ENCODE results near the gene KCNE4.

KCNE4 gene

GRCh38 chr2:223088866-223089265, 36.9 kb downstream of the KCNE4 start:
- no peak for DNase-seq

- no peak for DNase-seq
Observed at GRCh38 chr2:223090039-223090438, 38.0 kb downstream of the KCNE4 start.

- no peak for DNase-seq
Observed at GRCh38 chr2:223090540-223091235, 38.7 kb downstream of the KCNE4 start.

DNA sequence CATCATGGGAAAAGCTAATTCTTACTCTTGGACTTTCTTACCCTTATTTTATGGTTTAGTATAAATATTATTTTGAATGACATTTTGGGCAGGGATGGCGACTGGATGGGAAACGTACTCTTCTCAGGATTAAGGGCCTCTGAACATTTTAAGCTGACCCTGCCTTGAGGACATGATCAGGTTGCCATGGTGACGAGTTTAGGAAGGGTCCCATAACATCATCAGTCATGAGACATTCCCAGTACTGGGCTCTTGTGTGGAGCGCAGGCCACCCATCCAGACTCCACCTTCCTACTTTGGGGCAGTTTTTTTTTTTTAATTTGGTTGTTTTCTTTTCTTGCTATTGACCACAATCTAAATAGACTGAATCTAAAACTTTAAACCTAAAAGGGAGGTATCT, 40.7 kb downstream of the KCNE4 start:
- DNase-seq: no peak

- DNase-seq: no peak
Observed at GRCh38 chr2:223093436-223094241, 41.6 kb downstream of the KCNE4 start.

- DNase-seq: no peak
Observed at GRCh38 chr2:223095207-223095606, 43.2 kb downstream of the KCNE4 start.

DNA sequence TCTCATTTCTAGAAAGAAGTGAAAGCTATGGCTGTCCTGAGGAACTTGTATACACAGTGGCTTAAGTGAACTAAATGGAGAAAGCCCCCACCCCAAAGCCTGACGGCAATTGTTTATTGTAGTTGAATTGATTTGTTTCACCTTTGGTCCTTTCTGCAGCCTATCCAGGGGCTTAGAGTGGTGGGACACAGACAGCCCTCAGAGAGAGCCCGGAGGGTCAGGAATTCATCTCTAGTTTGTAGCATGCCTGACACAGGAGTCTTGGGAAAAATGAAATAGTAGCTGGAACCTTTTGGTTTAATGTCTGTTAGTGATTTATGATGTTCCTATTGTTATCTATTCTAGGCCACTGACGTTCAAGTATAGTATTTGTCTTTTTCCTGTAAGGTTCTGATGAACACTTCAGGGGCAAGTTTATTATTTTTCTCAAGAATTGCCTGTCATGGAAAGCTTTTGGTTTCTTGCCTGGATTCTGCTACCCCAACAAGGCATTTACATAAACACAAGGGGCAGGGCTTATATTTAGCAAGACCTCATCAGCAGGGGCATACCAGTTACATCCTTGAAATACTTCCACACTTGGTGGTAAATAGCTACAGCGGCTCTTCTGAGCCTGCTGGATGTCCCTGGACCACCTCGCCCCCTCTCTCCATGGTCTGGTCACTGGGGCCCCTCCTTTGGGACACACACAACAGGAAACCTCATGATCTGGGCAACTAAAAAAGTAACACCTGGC, 44.4 kb downstream of the KCNE4 start:
- no peak for DNase-seq

- DNase-seq: no peak
Observed at GRCh38 chr2:223097888-223098383, 45.9 kb downstream of the KCNE4 start.

GRCh38 chr2:223099561-223099960, 47.6 kb downstream of the KCNE4 start:
- no peak for DNase-seq

DNA sequence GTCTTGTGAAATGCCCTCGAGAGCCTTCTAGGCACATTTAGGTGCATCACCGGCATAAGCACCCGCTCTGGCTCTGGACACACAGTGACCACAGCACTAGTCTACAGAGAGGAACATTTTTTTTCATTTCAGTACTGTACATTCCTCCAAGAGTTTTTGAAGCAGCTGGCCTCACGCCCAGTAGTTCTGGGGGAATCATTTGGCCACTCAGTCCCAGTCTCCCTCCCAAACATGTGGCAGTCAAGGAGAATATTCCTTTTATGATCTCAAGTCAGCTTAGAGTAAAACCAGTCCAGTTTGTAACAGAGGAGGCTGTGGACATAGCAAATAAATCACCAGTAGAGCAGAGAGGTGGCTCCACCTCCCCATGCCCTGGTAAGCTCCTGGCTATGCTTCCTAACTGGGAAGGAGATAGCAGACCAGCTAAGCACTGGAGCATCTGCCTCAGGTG, 48.1 kb downstream of the KCNE4 start:
- DNase-seq: no peak

DNA sequence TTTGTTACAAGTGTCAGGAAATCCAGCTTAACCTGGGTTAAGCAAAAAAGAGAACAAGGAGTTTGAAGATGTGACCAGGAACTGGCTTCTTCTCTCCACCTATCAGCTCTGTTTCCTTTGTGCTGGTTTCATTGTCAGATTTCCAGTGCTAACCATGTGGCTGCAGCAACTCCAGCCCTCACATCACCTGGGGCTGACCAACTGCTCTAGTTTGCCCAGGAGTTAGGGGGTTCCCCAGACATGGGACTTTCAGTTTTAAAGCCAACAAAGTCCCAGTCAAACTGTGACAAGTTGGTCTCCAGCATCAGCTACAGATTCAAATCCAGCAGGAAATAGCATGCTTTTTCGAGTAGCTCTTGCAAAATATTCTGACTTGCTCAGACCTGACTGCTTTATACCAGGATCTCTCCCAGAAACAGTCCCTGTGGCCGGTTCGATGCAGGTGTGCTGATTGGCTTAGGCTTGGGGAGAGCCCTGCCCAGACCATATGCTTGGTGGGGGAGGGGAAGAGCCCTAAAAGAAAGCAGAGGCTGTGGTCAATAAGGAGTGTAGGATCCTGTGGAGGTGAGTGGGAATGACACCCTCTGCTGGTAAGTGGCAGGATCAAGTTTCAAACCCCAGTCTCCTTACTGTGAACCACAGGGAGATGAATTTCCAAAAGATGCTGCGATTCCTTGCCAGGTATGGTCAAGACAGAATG, 49.5 kb downstream of the KCNE4 start:
- DNase-seq: no peak

GRCh38 chr2:223102040-223102400, 50.0 kb downstream of the KCNE4 start:
- DNase-seq: no peak

DNA sequence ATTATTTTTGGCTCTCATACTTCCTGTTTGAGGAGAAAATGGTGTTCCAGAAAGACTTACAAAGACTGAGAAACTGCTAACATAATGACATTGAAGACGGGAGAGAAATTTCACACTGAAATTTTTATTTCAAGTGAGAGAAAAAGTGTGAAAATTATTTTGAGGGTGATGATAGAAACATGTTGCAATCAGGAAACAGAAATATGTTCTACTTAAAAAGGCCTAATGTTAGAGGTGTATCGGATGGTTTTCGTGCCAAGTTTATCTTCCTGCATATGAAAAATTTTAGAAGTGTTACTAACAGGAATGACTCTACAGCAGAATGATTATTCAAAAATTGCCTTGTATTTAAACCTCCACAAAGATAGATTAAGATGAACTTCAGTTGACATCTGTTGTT, 50.5 kb downstream of the KCNE4 start:
- DNase-seq: no peak

- DNase-seq: no peak
Observed at GRCh38 chr2:223104336-223105132, 52.5 kb downstream of the KCNE4 start.

Data from NCI-H1930 (cell line).